GM12892 (cell line): Measurements from ENCODE around the gene DAGLA.

Experiments used
- POLR2A ChIP-seq: IDR thresholded peaks from 2 replicates; pipeline ENCODE4 v1.6.1; 2011; ENCODE audit warnings: low read depth, low read length, control low read depth
- POLR2AphosphoS5 ChIP-seq: IDR thresholded peaks from 2 replicates; pipeline ENCODE4 v1.6.1; 2011; ENCODE audit warnings: low read depth, low read length, control low read depth

DNA sequence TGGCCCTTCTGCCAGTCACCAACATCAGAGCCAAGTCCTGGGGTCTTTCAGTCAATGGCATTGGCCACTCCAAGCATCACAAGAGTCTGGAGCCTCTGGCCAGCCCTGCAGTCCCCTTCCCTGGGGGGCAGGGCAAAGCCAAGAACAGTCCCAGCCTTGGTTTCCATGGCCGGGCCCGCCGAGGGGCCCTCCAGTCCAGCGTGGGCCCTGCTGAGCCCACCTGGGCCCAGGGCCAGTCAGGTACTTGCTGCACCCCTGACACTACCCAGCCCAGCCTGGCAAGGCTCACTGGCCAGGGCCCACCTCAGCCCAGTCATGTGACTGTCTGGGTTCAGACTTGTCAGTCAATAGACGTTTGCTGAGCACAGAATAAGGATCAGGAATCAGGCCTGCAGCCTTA lies 101.4 kb downstream of the DAGLA start:
- no peak for TF ChIP-seq POLR2A
- no peak for TF ChIP-seq POLR2AphosphoS5
